AG08396 (cell line): ENCODE results near the gene S100P.
A peak's percentile ranks its signal among the peaks of the same experiment; 100 is the strongest.
"Not testable (repeated sequence)": the region's sequence is repeated elsewhere in the genome, so short reads cannot be mapped to it uniquely, and the experiment has no call there.

Experiments
- DNase-seq: peaks from one replicate; pipeline ENCODE4 v3.0.0; 2012; ENCODE audit warnings: low spot score, mixed read lengths

The S100P gene

GRCh38 chr4:6724421-6725111, 30.9 kb downstream of the S100P start:
- DNase-seq, result no peak

GRCh38 chr4:6725427-6725961, 31.8 kb downstream of the S100P start:
- not testable (repeated sequence) for DNase-seq

DNA sequence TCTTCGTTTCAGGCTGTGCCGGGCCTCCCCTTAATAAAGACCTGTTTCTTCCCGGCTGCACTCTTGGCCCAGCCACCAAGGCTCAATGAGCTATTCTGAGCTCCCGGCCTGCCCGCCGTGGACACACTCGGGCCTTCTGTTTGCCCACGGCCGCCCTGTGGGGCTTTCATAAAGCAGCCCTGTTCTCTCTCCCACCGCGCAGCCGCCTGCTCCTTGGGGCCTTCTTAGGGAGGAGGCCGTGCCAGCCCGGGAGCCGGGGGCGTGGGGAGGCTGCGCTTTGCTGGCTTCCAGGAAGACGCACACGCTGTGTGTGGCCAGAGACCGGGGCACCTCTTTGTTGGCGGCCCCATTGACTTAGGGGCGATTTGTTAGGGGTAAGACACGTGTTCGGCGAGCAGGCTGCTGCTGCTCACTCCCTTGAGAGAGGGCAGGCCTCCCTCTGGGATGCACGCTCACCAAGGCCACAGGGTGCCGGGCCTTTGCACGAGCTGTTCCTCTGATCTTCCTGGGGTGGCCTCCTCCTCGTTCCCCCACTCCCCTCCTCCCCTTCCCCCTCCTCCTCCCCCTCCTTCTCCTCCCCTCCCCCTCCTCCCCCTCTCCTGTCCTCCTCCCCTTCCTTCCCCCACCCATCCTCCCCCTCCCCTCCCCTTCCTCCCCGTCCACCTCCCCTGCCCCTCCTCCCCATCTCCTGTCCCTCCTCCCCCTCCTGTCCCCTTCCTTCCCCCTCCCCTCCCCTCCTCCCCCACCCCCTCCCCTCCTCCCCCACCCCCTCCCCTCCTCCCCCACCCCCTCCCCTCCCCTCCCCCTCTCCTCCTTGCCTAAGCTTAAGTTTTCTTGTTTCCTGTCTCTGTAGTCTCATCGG, 33.6 kb downstream of the S100P start:
- DNase-seq, result no peak

DNA sequence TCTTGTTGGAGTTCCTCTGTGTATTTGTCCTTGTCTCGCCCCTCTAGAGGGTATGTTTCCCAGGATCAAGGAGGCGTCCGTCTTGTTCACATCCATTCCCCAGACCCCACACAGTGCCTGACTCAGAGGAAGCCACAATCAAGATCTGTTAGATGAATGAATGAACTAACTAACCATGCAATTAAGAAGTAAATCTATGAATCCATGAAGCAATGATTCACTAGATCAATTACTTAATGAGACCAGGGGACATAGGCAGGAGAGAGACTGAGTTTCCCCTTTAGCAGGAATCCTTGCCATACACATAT, 34.2 kb downstream of the S100P start:
- no peak for DNase-seq

GRCh38 chr4:6728320-6729029, 34.8 kb downstream of the S100P start:
- DNase-seq, result no peak

- DNase-seq, result no peak
These were observed 37.1 kb downstream of the S100P start for GRCh38 chr4:6730603-6731317.

DNA sequence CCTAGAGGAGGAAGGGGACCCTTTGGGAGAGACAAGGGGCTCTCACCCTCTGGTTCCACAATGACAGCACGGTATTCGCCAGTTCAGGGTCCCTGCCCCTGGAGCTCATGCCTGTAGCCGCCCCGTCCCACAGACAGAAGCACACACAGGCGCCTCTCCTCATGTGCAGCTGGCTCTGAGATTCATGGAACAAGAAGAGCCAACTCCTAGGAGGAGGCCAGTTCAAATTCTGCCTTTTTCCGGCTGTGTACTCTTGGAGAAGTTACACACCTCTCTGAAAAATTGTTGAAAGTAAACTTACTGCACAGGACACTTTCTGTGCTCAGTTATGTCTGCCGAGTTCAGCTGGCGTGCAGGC, 37.6 kb downstream of the S100P start:
- DNase-seq, result no peak

GRCh38 chr4:6731780-6732179, 38.1 kb downstream of the S100P start:
- DNase-seq, result no peak

GRCh38 chr4:6732441-6733357, 39.0 kb downstream of the S100P start:
- peak; percentile 90 for DNase-seq

GRCh38 chr4:6733358-6734164, 39.9 kb downstream of the S100P start:
- DNase-seq, result no peak

DNA sequence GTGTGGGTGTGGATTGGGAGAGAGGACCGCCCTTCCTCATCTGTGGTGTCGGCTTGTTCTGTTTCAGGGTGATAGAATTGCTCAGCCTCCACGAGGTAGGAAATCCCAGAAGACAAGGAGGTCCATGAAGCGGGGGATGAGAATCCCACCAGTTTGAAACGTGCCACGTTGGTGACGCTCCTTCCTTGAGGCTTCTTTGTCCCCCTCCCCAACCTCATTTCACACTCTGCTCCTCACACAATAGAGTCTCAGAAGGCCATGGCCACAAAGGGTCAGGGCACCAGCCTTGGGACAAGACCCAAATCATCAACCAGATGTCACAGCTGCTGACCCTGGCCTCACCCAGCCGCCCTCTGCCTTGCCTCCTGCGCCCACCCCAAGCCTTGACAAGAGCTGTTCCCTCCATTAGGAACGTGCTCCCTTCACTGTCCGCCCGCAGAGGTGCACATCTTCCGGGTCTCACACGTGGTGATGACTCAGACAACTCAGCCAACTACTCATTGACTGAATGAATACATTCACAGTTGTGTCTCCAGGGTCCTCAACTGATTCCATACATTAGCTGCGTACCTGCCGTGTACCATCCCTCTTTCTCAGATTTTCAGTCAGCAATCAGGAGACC, 40.6 kb downstream of the S100P start:
- DNase-seq, result no peak

GRCh38 chr4:6739920-6740319, 46.2 kb downstream of the S100P start:
- DNase-seq, result no peak

- DNase-seq, result no peak
These were observed 46.7 kb downstream of the S100P start for GRCh38 chr4:6740347-6740746.

- DNase-seq, result no peak
These were observed 48.8 kb downstream of the S100P start for GRCh38 chr4:6742507-6742906.

DNA sequence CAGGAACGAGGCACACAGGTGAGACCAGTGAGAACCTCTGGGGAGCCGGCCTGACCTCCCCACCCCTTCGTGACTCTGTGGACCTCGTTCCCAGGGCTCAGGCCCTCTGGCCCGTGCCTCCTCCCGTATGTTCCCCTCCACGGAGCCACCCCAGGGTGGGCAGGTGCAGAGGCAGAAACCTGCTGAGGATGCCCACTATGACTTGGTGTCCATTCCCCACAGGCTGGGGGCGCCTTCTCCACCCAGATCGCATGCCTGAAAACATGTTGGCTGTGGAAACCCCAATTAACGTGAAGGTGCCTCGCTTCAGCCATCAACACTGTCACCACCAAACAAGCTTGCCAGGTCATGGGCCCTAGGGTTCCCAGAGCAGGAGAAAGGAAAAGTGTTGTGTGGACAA, 49.3 kb downstream of the S100P start:
- no peak for DNase-seq
